AG09319 (cell line): ENCODE results near the gene PPDPF.

ENCODE experiments used
- DNase-seq: peaks from one replicate; pipeline ENCODE4 v3.0.0-alpha.2; 2010; ENCODE audit warnings: low read depth; ENCODE audit errors: extremely low read depth
- CTCF ChIP-seq: IDR thresholded peaks from 2 replicates; pipeline ENCODE4 v1.5.1; 2011; ENCODE audit warnings: low read depth, mild to moderate bottlenecking, inconsistent platforms, low read length, moderate library complexity

The PPDPF gene, protein sequence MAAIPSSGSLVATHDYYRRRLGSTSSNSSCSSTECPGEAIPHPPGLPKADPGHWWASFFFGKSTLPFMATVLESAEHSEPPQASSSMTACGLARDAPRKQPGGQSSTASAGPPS

DNA sequence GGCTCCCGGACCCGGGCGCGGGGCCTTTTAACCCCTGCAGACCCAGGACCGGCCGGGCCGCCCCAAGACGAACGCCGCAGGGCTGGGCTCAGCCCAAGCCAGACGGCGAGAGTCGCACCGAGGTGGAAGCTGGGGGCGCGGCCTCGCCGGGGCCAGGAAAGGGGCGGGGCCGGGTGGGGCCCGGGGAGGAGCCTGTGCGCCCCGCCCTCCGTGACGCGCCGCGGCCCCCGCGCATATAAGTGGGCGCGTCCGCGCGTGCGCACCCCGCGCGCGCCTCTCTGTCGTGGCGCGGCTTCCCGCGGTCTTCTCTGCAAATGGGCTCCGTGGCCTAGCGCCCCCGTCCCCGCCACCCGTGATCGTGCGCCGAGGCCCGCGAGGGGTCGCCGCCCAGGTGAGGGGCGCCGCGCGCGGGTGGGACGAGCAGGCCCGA is at the start of gene PPDPF:
TSS of gene PPDPF (plus strand) at position 262 of the 430 bp plus-strand sequence. CDS start 544 bp downstream, outside the sequence.
- peak; percentile 64 for DNase-seq
- no peak for TF ChIP-seq CTCF

DNA sequence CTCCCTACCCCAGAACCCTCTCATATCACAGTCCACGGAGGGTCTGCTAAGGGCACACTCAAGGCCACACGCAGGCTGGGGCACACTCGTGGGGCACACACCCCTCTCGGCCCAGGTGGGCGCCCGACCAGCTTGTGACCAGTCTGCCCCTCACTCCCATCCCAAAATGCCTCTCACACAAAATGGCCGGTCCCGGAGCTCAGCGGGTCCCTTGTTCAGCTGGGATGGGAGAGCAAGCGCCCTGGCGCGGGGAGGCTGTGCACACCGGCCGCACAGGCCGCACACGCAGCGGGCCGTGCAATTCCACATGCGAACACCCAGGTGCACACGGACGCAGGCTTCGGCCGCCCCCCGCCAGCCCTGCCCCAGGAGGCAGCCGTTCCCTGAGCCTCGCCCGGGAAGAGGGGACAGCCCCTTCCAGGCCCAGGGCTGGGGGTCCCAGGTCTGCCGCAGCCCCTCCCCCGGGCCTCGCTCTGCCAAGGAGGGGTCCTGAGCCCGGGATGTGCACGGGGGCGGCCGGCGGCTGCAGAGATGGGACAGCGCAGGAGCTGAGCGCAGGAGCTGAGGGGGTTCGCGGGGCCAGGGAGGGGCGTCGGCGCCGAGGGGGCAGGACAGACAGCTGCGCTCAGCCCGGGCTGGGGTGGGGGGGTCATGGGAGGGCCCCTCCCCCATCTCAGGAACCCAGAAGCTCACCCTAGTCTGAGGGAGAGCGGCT is 49.4 kb upstream of the PPDPF start:
- no peak for DNase-seq

GRCh38 chr20:63471717-63471980 is 48.9 kb upstream of the PPDPF start:
- no peak for DNase-seq
- TF ChIP-seq CTCF = no peak

More for the DNA sequence above, 49.4 kb upstream of the PPDPF start:
- TF ChIP-seq CTCF = no peak

DNA sequence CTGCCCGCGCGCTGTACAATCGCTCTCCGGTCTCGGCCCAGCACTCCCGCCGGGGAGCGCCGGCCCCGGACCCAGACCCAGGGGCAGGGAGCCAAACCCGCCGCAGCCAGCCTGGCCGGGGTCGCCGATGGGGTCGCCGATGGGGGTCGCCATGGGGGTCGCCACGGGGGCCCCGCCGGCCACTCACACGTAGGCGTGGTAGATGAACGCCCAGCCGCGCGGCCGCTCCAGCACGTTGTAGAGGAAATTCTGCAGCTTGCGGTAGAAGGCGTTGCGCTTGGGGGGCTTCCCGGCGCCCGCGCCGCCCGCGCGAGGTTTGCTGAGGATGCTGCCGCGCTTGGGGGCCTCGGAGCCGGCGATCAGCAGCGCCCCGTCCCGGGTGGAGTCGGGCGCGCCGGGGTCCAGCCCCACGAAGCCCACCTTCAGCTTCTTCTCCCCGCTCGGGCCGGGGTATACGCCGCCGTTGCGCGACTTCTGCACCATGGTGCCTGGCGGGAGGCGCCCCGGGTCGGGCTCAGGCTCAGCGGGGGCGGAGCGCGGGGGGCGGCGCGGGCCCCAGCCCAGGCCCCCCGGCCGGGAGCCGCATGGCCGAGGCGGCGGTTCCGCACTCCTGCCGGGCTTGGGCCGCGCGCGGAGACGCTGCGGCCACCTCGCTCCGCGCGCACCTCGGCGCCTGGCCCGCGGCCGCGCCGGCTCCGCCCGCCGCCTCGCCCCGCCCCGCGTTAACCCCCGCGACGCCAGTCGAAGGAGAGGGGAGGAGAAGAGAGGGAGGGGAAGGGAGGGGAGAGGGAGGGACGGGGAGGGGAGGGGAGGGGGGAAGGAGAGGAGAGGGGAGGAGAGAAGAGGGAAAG is 48.4 kb upstream of the PPDPF start, which contains the start of gene KCNQ2:
TSS of gene KCNQ2 (minus strand) at position 675 of the 851 bp plus-strand sequence. CDS start at position 483, 192 bp downstream.
- DNase-seq = no peak
- no peak for TF ChIP-seq CTCF

DNA sequence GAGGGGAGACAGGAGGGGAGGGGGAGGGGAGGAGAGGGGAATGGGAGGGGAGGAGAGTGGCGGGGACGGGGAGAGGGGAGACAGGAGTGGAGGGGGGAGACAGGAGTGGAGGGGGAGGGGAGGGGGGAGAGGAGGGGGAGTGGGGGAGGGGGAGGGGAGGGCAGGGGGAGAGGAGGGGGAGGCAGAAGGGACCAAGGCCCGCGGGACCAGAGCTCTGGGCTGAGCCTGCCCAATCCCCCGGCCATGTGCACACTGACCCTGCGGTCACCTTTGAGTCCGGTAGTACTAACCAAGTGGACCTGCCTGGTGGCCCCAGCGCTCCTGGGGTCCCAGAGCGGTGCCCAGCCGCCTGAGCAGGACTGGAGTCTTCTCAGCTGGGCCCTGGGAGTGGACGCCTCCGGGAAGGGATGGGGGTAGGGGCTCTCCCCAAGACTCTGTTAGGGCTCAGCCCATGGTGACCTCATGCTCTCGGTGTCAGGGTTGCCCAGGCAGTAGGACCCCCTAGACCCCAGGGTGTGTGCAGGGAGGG is 47.6 kb upstream of the PPDPF start:
- no peak for DNase-seq
- no peak for TF ChIP-seq CTCF

GRCh38 chr20:63473555-63474449 is 46.8 kb upstream of the PPDPF start:
- no peak for DNase-seq

More at GRCh38 chr20:63473555-63474449, 46.8 kb upstream of the PPDPF start:
- no peak for TF ChIP-seq CTCF
